Hepatic stellate cell (primary cell): ENCODE data around the gene CAPN9.
"Not testable (repeated sequence)": the region's sequence is repeated elsewhere in the genome, so short reads cannot be mapped to it uniquely, and the experiment has no call there.

Experiments used
- DNase-seq: peaks from one replicate; pipeline ENCODE4 v3.0.0; 2011; ENCODE audit warnings: low spot score

CAPN9 gene

GRCh38 chr1:230747127-230747730 lies at the start of gene CAPN9:
Gene CAPN9, plus strand, starts transcription at chr1:230747388. Its CDS starts 109 bp downstream, at chr1:230747497.
- no peak for DNase-seq

GRCh38 chr1:230698130-230698529 lies 49.1 kb upstream of the CAPN9 start:
- DNase-seq = no peak

- not testable (repeated sequence) for DNase-seq
Observed at GRCh38 chr1:230698964-230699363, 48.2 kb upstream of the CAPN9 start.

GRCh38 chr1:230699716-230700115 lies 47.5 kb upstream of the CAPN9 start:
- DNase-seq = no peak

GRCh38 chr1:230700132-230700531 lies 47.1 kb upstream of the CAPN9 start:
- no peak for DNase-seq

- no peak for DNase-seq
Observed at GRCh38 chr1:230701434-230701833, 45.8 kb upstream of the CAPN9 start.

GRCh38 chr1:230701895-230702768 lies 45.1 kb upstream of the CAPN9 start:
- no peak for DNase-seq

- DNase-seq = no peak
Observed at GRCh38 chr1:230702934-230703678, 44.1 kb upstream of the CAPN9 start.

GRCh38 chr1:230703679-230704385 lies 43.4 kb upstream of the CAPN9 start:
- DNase-seq = no peak

- no peak for DNase-seq
Observed at GRCh38 chr1:230704830-230705229, 42.4 kb upstream of the CAPN9 start.

- DNase-seq = no peak
Observed at GRCh38 chr1:230705289-230706019, 41.7 kb upstream of the CAPN9 start.

GRCh38 chr1:230706020-230706699 lies 41.0 kb upstream of the CAPN9 start:
- no peak for DNase-seq

GRCh38 chr1:230706887-230707731 lies 40.1 kb upstream of the CAPN9 start:
- DNase-seq = no peak

GRCh38 chr1:230707732-230708630 lies 39.2 kb upstream of the CAPN9 start:
- DNase-seq = no peak

GRCh38 chr1:230708631-230709580 lies 38.3 kb upstream of the CAPN9 start:
- no peak for DNase-seq

GRCh38 chr1:230709619-230710542 lies 37.3 kb upstream of the CAPN9 start:
- DNase-seq = no peak

- DNase-seq = no peak
Observed at GRCh38 chr1:230710543-230710904, 36.7 kb upstream of the CAPN9 start.
